HG02798 (cell line): Measurements from ENCODE around the gene CLCNKA.
"Not testable (repeated sequence)": the region's sequence is repeated elsewhere in the genome, so short reads cannot be mapped to it uniquely, and the experiment has no call there.

ENCODE experiments used
- ATAC-seq: cut with Tn5 transposase; IDR thresholded peaks from one replicate; pipeline ENCODE4 v1.9.1; 2021; ENCODE audit warnings: mild to moderate bottlenecking; ENCODE audit not compliant: unreplicated experiment, poor library complexity

The CLCNKA gene

DNA sequence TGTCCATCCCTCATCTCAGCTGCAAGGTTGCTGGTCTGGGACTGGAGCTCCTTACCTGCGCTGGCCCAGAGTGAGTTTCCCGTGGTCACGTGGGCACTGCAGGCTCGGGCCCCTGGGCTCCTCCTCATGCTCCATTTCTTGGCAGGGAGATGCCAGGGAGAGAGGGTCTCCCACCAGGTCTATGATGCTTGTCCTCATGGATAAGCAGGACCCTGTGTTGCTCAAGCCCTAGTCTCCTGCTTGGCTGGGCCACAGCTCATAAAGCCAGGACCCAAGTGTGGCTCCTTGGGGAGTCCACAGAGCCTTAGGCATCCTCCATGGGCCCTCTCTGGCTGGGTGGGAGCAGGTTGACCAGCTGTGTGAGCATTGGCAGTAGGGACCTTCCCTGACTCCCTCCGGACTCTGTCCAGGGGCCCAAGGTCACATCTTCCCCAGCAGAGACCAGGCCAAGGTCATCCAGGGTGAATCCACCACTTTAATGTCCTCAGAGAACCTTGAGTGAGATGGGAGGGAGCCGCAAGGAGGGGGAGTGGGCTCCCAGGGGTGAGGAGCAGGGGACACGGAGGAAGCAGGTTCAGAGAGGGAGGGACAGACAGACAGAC lies 35.6 kb downstream of the CLCNKA start:
- ATAC-seq: not testable (repeated sequence)

DNA sequence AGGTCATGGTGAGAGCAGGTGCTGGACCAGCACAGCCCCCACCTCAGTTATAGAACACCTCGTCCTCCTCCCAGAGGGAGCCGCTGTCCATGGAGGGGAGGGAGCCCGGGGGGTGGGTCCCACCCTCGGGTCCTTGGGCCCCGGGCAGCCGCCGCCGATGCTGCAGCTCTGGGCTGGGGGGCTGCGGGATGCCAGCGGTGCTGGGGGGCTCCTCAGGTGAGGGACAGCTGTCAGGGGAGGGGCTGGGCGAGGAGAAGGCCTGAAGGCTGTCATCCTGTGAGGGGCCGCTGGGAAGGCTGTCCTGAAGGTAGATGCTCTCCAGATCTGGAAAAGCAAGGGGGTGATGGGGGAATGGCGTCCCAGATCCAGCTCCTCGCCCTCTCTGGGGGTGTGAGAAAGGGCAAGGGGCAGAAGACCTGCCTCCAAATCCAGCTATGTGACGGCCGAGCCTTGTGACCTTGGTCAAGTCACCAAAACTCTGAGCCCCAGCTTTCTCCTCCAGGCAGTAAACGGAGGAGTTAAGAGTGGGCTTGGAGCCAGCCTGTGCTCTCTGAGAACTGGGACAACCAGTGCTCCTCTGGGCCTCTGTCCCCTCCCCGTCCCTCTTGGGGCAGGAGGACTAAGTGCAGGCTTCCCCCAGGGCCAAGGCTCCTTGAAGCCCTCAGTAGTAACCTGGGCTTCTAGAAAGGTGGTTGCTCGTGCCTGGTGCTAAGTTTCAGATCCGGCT lies 36.7 kb downstream of the CLCNKA start:
- ATAC-seq: not testable (repeated sequence)

DNA sequence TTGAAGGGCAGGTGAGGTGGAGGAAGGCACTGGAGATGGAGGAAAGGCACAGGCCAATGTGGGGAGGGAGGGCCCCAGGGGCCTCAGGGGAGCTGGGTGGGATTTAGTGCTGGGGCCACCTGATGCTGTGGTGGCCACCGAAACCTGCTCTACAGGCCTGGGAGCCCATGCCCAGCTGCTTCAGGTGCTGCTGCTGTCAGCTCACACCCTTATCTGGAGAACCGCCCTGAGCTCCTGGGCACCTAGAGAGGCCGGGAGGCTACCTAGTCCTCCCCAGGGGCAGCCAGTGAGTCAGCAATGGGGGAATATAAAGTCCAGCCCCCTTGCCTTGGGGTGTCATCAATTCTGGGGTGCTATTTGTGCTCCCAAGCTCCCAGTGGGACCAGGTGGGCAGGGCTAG lies 39.4 kb downstream of the CLCNKA start:
- ATAC-seq: no peak

DNA sequence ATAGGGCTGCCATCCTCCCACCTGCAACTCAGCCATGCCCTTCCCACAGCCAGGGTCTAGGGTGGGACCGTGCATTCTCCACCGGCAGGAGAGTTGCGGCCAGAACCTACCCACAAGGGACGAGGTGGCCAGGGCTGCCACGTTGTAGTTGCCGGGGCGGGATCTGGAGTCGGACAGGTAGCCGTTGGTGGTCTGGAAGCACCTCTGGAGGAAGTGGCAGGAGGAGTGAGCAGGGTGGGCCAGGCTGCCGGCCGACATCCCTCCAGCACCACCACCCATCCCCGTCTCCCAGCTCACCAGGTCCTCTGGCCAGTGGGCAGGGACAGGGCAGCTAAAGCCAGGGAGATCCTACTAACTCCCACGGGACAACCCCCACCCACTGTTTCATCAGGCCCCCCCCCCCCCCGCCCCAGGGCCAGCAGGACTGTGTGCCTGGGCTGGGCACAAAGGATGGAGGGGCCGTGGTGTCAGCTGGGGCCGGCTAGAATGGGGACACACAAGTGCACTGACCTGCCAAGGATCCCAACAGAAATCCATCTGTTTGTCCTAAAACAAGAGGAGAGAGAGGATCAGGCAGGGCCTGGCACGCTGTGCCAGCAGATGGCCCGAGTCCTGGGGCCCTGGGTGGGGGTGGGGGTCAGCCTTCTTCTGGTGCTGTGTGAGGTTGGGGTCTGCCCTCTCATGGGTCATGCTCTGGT lies 40.3 kb downstream of the CLCNKA start:
- ATAC-seq: not testable (repeated sequence)

DNA sequence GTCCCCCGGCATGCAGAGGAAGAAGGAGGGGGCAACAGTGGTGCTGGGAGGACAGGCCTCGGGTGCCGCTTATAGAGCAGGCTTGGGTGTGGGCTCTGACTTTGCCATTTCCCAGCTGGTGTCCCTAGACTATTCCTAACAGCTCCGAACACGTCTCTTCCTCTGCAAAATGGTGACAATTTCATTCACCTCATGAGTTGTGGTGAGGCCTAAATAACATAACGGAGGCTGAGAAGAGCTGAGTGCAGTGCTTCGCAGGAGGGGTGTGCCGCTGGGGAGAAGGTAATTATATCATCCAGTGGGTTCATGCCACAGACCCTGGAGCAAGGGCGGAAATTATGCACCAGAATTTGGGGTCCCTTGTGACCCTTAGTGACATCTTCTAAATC lies 40.8 kb downstream of the CLCNKA start:
- ATAC-seq: not testable (repeated sequence)

DNA sequence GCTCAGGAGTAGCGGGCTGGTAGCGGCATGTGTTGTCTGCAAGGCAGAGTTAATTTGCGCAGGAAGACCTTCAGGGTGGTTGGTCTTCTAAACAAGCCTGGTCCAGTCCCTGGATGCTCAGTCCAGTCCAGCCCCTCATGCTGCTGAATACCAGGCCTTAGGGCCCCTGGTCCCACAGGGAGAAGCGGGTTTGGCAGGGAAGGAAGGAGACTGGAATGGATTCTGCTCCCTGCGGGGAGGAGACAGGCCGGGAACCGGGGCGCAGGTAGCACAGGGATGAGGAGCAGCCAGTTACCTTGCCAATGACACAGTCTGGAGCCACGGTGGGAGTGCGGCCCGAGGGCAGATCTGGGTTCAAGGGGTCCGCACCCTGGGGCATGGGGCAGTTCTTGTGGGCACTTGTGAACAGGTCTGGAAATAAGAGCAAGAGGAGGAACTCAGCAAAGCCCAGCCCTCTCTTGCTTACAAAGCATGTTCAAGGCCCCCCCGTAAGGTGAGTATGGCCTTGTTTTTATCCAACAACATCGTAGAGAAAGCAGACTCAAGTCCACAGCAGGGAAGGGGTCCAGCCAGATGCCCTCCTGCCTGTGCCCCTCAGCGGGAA lies 41.5 kb downstream of the CLCNKA start:
- ATAC-seq: no peak

DNA sequence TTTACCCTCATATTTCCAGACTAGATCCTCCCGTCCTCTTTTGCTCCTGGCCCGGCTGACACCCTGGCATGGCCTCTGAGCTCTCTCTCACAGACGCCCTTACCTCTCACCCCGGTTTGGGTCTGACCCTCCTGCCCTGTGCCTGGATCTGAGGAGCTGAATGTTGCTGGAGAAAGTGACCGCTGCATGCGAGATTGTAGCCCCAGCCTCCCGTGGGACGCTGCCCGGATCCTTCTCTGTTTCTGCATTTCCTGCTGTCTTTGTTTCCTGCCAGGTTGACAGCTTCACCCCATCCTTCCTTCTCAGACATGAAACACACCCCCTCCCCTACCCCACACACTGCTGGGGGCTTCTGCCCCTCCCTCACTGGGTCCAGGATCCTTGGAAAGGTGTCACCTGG lies 42.1 kb downstream of the CLCNKA start:
- ATAC-seq: no peak

DNA sequence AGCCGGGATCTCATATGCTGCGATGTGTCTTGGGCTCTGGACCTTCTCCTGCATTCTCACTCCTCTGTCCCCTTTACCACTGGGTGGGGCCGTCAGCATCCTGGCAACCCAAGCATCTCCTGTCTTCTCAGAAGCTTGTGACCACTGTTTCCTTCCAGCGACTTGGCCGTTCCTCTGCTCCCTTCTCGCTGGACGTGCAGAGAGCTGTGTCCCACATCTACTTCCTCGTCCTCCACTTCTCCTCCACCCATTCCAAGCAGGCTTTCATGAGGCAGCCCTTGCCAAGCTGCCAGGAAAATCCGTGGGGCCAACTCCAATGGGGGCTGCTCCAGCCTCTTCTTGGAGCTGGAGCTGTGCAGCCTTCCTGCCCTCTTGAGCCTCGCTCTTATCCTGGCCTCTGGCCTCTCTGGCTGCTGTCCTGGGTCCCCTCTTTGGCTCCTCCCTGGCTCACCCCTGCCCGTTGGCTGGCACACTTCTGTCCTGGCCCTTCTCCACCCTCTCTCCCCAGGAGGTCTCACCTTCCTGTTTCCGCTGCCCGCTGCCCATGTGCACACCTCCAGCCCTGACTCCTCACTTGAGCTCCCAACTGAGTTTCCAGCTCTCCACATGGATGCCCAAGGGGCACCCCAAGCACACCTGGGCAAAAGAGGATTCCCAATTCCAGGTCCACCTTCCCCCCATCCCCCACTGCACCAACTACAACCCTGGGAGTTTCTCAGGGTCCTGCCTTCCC lies 42.9 kb downstream of the CLCNKA start:
- ATAC-seq: no peak

DNA sequence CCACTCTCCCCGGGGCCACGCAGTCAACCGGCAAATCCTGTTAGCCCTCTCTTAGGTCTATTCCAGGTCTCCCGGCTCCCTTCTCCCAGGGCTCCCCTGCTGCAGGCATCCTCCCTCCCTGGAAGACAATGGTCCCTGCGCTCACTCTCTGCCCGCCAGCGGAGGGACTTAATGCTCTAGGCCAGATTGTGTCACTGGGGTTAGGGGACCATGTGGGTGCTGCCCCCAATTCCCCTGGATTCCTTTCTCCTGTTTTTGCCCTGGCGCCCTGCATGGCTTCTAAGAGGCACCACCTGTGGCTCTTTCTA lies 43.4 kb downstream of the CLCNKA start:
- ATAC-seq: no peak

DNA sequence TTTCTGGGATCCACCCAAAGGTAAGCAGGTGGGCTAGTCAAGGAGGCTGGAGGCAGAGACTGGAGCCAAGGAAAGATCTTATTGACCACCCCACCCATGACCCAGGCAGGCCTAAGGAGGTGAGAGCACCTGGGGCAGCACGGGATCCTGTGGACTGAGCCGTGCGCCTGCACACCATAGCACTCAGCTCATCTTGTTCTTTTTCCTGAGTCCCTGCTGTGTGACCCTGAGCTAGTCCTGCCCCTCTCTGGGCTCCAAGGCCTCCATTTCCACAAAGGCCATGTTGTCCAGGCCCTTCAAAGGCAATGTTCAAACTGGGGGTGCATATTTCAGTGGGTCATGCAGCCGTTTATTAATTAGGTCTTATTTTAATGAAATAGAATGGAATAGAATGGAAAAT lies 44.4 kb downstream of the CLCNKA start:
- ATAC-seq: no peak

DNA sequence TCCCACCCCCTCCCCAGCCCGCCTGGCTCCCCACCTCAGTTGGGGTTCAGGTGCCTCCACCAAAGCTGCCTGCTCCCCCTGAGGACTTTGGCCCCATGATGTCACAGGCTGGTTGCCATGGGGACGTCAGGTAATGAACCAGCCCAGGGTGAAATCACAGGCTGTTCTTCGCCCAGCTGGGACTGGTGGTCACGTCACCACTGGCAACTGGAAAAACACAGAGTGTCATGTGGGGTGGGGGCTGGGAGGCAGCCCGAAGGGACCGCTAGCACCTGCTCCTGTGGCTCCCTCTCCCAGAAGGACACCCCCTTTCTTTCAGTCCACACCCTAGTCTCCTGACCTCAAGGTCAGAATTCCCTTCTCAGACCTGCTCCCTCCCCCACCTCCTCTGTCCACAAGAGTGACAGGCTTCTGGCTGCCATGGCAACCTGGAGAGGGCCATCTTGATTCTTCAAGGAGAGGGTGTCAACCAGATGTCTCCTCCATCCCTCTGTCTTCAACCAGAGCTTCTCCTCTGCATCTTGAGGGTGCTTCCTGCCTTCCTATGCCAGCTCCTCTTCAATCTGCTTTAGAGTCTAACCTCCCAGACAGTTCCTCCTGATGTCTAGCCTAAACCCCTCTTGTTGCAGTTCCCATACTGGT lies 45.4 kb downstream of the CLCNKA start:
- no peak for ATAC-seq

DNA sequence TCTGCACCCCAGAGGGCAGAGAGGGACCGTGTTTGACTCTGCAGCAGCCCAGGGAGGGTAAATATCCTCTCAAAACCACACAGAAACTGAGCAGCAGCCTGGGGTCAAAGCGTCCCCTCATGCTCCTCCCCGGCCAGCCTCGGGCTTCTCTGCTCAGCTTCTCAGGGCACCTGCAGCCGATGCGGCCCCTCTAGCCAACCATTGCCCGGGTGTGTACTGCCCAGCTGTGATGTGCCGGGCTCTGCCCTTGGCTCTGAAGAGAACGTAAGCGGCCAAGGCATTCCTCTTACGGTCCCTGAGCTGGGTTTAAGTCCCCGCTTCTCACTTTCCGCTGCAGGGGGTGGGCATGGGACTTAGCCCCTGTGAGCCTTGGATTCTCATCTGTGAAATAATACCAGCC lies 46.1 kb downstream of the CLCNKA start:
- no peak for ATAC-seq

DNA sequence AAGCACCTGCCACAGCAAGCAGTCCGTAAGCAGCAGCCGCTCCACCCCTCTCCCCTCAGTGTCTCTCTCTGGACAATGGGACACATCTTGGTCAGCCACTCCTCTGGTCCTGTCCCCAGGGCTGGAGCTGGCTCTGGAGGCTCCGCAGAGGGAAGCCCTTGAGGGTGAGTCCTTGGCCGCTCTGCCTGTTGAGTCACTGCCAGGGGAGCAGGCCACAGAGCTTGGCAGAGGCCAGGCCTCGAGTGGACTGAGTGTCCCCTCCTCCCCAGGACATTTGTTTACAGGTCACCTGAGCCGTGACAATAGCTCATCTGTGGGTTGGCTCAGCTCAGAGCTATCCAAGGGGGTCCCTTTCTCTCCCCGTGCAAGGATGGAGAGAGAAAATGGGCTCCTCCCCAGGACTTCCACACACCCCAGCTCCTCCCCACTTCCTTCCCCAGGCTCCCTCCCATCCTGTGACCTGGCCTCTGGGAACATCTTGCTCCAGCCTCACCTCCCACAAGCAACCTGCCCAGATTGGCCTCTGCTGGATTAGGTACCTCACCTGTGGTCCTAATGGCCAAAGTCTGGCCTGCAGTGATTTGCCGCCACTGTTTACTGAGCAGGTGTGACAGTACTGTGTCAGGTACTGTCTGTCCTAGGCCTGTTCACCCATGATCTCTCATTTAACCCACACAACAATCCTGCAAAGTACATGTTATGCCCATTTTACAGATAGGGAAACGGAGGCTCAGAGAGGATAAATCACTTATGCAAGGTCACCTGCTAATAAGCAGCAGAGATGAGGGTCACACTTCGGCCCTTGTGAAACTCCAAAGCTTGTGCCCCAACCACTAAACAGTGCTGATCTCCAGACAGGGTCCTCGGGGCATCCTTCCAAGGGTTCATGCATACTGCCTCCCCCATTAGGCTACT lies 46.8 kb downstream of the CLCNKA start:
- no peak for ATAC-seq

DNA sequence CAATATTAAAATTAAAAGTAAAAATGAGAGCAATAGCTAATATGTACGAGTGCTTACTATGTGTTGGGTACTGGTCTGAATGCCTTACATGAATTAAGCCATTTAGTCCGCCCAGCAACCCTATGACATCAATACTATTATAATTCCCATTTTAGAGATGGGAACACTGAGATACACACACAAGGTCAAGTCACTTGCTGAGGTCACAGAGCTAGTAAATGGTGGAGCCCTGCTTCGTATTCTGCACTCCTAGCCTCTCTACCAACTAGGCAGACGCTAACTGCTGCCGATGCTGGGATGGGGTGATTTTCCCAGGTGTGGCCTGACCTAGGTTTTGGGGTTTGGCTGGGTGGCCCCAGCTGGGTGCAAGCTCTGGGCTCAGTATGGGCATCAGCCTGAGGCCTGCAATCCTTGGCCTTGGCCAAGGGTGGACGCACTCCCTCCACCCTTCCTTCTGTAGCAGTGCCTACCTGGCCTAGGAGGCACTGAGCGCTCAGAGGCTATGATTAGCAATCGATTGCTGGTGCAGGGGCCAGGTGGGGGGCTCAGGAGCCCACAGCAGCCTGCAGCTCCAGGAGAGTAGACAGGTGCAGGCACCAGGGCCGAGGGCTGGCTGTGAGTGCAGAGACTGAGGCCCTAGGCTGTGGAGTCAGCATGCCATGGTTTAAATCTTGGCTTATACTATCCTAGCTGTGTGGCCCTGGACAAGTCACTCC lies 49.0 kb downstream of the CLCNKA start:
- no peak for ATAC-seq

DNA sequence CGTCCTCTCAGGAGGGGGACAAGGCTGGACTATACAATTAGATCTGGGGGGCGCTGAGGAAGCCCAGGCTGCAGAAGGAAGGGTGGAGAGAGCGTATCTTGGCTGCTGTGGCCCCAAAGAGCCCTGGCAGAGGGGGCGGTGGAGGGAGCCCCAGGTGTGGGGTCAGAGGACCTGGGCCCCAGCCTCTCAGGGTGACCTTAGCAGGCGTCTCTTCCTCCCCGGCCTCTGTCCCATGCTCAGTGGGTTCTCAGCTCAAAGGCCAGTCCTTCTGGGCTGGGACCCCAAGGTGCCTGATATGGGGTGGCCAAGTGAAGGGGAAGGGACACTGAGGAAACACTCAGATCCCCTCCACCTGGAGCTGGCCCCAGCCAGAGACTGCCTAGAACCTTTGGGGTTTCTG lies 49.8 kb downstream of the CLCNKA start:
- no peak for ATAC-seq

DNA sequence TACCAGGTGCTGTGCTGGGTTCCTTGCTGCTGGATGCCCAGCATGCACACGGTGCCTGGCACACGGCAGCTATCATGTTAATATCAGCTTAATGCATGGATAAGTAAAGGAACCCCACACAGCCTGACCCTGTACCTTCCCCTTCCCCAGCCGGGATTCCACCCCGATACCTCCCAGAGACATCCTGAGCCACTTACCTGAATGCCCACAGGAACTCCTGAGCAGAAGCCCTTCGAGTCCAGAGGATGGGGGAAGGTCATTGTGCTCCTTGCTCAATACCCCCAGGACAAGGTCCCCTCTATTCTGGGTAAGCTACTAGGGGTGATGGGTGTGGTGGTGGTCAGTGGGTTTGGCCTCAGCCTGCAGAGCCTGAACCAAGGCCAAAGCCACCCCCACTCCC lies 50.3 kb downstream of the CLCNKA start:
- ATAC-seq: no peak

DNA sequence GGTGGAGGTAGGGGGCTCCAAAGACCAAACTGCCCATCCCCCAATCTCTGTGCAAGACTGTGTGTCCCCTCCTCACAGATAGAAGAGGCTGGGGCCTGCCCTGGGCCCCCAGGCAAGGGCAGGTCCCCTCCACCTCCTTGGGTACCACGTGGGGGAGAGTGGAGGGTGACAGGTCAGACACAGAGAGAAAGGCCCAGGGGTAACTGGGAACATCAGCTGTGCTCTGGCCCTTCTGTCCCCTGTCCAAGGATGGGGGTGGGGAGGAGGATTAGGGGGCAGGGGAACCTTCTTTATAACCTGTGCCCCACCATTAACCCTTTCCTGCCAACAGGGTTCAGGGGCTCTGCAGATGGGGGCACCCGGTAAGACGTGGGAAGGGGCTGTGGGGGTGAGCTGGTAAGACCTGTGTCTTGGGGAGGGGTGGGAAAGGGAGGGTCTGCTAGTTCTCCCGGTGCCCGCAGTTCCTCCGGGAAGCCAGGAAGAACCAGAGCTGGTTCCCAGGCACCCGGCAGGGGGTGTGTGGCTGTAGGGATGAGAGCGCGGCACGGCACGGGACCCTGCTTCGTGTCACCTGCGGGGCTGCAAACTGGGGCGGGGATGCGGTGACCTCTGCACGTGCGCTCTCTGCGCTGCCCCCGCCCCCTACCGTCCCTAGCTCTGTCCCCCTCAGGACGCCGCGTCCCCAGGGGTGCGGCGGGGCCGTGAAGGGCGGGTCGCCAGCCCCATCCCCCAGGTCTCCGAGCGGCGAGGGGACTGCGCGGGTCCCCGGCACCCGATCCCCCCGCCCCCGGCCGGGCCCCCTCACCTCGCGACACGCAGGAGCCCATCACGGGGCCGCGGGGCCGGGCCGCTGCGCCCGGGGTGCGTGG lies 51.0 kb downstream of the CLCNKA start:
- no peak for ATAC-seq
